Measurements from ENCODE around the gene ARHGEF7.
"Not testable (repeated sequence)": the region's sequence is repeated elsewhere in the genome, so short reads cannot be mapped to it uniquely, and the experiment has no call there.

Gene ARHGEF7

GRCh38 chr13:111255228-111255790 is 140.2 kb downstream of the ARHGEF7 start:
- DNase-seq (ENCODE audit: low read depth): no peak

- no peak for DNase-seq (ENCODE audit: low read depth)
Measured at GRCh38 chr13:111256458-111256857, 141.3 kb downstream of the ARHGEF7 start.

- DNase-seq (ENCODE audit: low read depth): no peak
Measured at GRCh38 chr13:111256946-111257345, 141.8 kb downstream of the ARHGEF7 start.

GRCh38 chr13:111257899-111258298 is 142.8 kb downstream of the ARHGEF7 start:
- DNase-seq (ENCODE audit: low read depth): not testable (repeated sequence)

- DNase-seq (ENCODE audit: low read depth): no peak
Measured at GRCh38 chr13:111258637-111259036, 143.5 kb downstream of the ARHGEF7 start.

- no peak for DNase-seq (ENCODE audit: low read depth)
Measured at GRCh38 chr13:111259058-111259457, 143.9 kb downstream of the ARHGEF7 start.

GRCh38 chr13:111261326-111261725 is 146.2 kb downstream of the ARHGEF7 start:
- no peak for DNase-seq (ENCODE audit: low read depth)

- no peak for DNase-seq (ENCODE audit: low read depth)
Measured at GRCh38 chr13:111262281-111262680, 147.2 kb downstream of the ARHGEF7 start.

GRCh38 chr13:111262715-111263114 is 147.6 kb downstream of the ARHGEF7 start:
- no peak for DNase-seq (ENCODE audit: low read depth)

GRCh38 chr13:111263566-111263965 is 148.5 kb downstream of the ARHGEF7 start:
- DNase-seq (ENCODE audit: low read depth): no peak

- DNase-seq (ENCODE audit: low read depth): no peak
Measured at GRCh38 chr13:111265006-111265700, 150.0 kb downstream of the ARHGEF7 start.

- no peak for DNase-seq (ENCODE audit: low read depth)
Measured at GRCh38 chr13:111265701-111266035, 150.6 kb downstream of the ARHGEF7 start.

- DNase-seq (ENCODE audit: low read depth): no peak
Measured at GRCh38 chr13:111267205-111267604, 152.1 kb downstream of the ARHGEF7 start.

GRCh38 chr13:111267784-111268183 is 152.7 kb downstream of the ARHGEF7 start:
- DNase-seq (ENCODE audit: low read depth): no peak

- DNase-seq (ENCODE audit: low read depth): no peak
Measured at GRCh38 chr13:111269508-111269907, 154.4 kb downstream of the ARHGEF7 start.

- no peak for DNase-seq (ENCODE audit: low read depth)
Measured at GRCh38 chr13:111270126-111270525, 155.0 kb downstream of the ARHGEF7 start.

- DNase-seq (ENCODE audit: low read depth): no peak
Measured at GRCh38 chr13:111270765-111271698, 155.9 kb downstream of the ARHGEF7 start.

GRCh38 chr13:111272117-111272516 is 157.0 kb downstream of the ARHGEF7 start:
- DNase-seq (ENCODE audit: low read depth): no peak

GRCh38 chr13:111275382-111275781 is 160.3 kb downstream of the ARHGEF7 start:
- no peak for DNase-seq (ENCODE audit: low read depth)

GRCh38 chr13:111275995-111276618 is 161.0 kb downstream of the ARHGEF7 start:
- no peak for DNase-seq (ENCODE audit: low read depth)

GRCh38 chr13:111278258-111278657 is 163.1 kb downstream of the ARHGEF7 start:
- DNase-seq (ENCODE audit: low read depth): no peak

Measured in GM04503 (cell line).